ENCODE measurements around the gene FKBP9. TPM values are rescaled to one million over a fixed set of nuclear protein-coding genes. Genes with fewer than 3 reads are reported as not detected.
"Not testable (repeated sequence)": the region's sequence is repeated elsewhere in the genome, so short reads cannot be mapped to it uniquely, and the experiment has no call there.

The FKBP9 gene
- total RNA-seq (2014; rRNA removed; shearing (Covaris generic)), result 63.5 and 77.2 TPM in 2 replicates

- peak; percentile 96 for DNase-seq (ENCODE audit: low spot score)
Observed at GRCh38 chr7:32957326-32958045, at the start of gene FKBP9. TSS of gene FKBP9 (plus strand) at chr7:32957440. CDS start at chr7:32957574, 134 bp downstream.

GRCh38 chr7:32910195-32910594, 47.0 kb upstream of the FKBP9 start:
- no peak for DNase-seq (ENCODE audit: low spot score)

GRCh38 chr7:32914184-32914583, 43.1 kb upstream of the FKBP9 start:
- no peak for DNase-seq (ENCODE audit: low spot score)

GRCh38 chr7:32915041-32915536, 42.2 kb upstream of the FKBP9 start:
- DNase-seq (ENCODE audit: low spot score), result no peak

GRCh38 chr7:32916006-32916405, 41.2 kb upstream of the FKBP9 start:
- no peak for DNase-seq (ENCODE audit: low spot score)

GRCh38 chr7:32916994-32917393, 40.2 kb upstream of the FKBP9 start:
- DNase-seq (ENCODE audit: low spot score), result not testable (repeated sequence)

- no peak for DNase-seq (ENCODE audit: low spot score)
Observed at GRCh38 chr7:32921896-32922295, 35.3 kb upstream of the FKBP9 start.

GRCh38 chr7:32928785-32929298, 28.4 kb upstream of the FKBP9 start:
- no peak for DNase-seq (ENCODE audit: low spot score)

GRCh38 chr7:32929430-32930143, 27.7 kb upstream of the FKBP9 start:
- no peak for DNase-seq (ENCODE audit: low spot score)

- no peak for DNase-seq (ENCODE audit: low spot score)
Observed at GRCh38 chr7:32930378-32930777, 26.9 kb upstream of the FKBP9 start.

- DNase-seq (ENCODE audit: low spot score), result no peak
Observed at GRCh38 chr7:32935558-32935957, 21.7 kb upstream of the FKBP9 start.

GRCh38 chr7:32936689-32937088, 20.6 kb upstream of the FKBP9 start:
- DNase-seq (ENCODE audit: low spot score), result no peak

GRCh38 chr7:32937344-32938174, 19.7 kb upstream of the FKBP9 start:
- peak; percentile 53 for DNase-seq (ENCODE audit: low spot score)

GRCh38 chr7:32941181-32941580, 16.1 kb upstream of the FKBP9 start:
- peak; percentile 19 for DNase-seq (ENCODE audit: low spot score)

GRCh38 chr7:32941681-32942414, 15.4 kb upstream of the FKBP9 start:
- DNase-seq (ENCODE audit: low spot score), result peak; percentile 35

GRCh38 chr7:32942415-32943251, 14.6 kb upstream of the FKBP9 start:
- peak; percentile 91 for DNase-seq (ENCODE audit: low spot score)

GRCh38 chr7:32943252-32944030, 13.8 kb upstream of the FKBP9 start:
- DNase-seq (ENCODE audit: low spot score), result no peak

- DNase-seq (ENCODE audit: low spot score), result no peak
Observed at GRCh38 chr7:32947420-32947983, 9.7 kb upstream of the FKBP9 start.

GRCh38 chr7:32948202-32948601, 9.0 kb upstream of the FKBP9 start:
- DNase-seq (ENCODE audit: low spot score), result no peak

Measured in HT-29 (cell line).